ENCODE measurements around the gene CUL1.

CUL1 gene

DNA sequence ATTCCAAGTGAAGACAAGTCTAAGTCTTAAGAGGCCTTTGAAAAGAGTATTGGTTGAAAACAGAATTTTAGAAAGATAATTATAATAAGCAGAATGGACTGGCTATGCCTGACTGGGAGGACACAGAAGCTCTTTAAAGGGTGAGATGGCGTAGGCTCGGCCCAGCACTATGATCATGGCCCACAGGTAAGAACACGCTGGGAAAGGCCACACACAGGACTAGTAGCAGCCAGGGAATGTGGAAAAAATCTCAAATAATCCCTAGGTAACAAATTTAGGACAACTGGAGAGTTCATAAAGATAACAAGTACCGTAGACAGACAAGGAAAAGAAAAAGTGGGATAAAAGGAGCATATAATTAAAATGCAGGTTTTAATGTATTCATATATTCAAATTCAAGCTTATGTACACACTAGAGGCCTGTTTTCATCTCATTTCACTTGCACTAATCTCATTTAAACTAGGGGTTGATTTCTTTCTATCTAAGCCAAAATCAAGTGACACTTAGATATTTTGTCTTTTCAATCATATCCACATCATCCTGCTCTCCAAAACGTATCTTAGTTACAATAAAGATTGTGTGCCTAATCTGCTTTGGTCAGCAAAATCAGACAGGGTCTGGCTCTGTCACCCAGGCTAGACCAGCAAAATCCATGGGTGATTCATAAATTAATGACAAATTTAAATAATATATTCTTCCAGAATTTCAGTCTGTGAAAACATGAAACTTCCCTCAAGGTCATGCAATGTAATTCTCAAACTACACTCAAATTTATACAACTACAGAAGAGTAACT is 132.4 kb downstream of the CUL1 start:
- Histone ChIP-seq H4K20me1 (ENCODE audit: insufficient read depth, low read length) (peaks cover 43% of the 10 kb centered on the region), H2AFZ (ENCODE audit: low read depth, low read length) (no peak overlapping the region), H3K79me2 (ENCODE audit: insufficient read depth, low read length) (peaks cover 83% of the 10 kb centered on the region), H3K4me2 (ENCODE audit: insufficient read depth, low read length) (no peak overlapping the region), H3K4me3 (ENCODE audit: low read depth in 1 of 2, low read length in 2 of 2) (no peak overlapping the region), H3K27me3 (ENCODE audit: insufficient read depth, low read length, poor library complexity) (no peaks in the 10 kb centered on the region), H3K36me3 (ENCODE audit: insufficient read depth, low read length) (peaks cover 87% of the 10 kb centered on the region), H3K9ac (ENCODE audit: low read depth, low read length) (no peak overlapping the region), H3K27ac (ENCODE audit: low read length) (no peak overlapping the region), H3K4me1 (ENCODE audit: insufficient read depth, low read length) (no peaks in the 10 kb centered on the region), H3K9me3 (ENCODE audit: insufficient read depth, low read length, severe bottlenecking) (no peaks in the 10 kb centered on the region)
- ATAC-seq (ENCODE audit: insufficient read depth, low read depth) (no peak), DNase-seq (no peak)
- no peak for TF ChIP-seq CTCF (IDR thresholded peaks at IDR 0.05; ENCODE audit: borderline replicate concordance, extremely low read depth, low read length, poor library complexity, severe bottlenecking)

DNA sequence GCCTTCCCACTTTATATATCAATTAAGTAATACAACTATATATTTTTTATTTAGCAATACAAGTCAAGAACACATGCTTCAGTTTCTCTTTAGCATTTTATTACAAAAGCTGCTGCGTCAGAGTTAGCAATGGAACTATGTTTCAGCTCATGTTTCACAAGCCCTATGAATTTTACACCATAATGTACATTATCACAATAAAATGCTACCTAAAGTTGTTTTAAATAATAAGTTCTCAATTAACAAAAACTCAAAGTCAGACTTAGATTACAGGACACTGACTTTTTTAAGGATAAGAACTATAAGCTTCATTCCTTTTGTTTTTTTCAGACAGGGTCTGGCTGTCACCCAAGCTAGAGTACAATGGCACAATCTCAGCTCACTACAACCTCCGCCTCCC is 133.1 kb downstream of the CUL1 start:
- Histone ChIP-seq H3K9me3 (ENCODE audit: insufficient read depth, low read length, severe bottlenecking) (no peaks in the 10 kb centered on the region), H3K36me3 (ENCODE audit: insufficient read depth, low read length) (peaks cover 86% of the 10 kb centered on the region), H3K79me2 (ENCODE audit: insufficient read depth, low read length) (peaks cover 90% of the 10 kb centered on the region), H3K27ac (ENCODE audit: low read length) (no peak overlapping the region), H2AFZ (ENCODE audit: low read depth, low read length) (no peak overlapping the region), H3K4me1 (ENCODE audit: insufficient read depth, low read length) (no peaks in the 10 kb centered on the region), H4K20me1 (ENCODE audit: insufficient read depth, low read length) (peaks cover 48% of the 10 kb centered on the region), H3K9ac (ENCODE audit: low read depth, low read length) (no peak overlapping the region), H3K4me3 (ENCODE audit: low read depth in 1 of 2, low read length in 2 of 2) (no peak overlapping the region), H3K4me2 (ENCODE audit: insufficient read depth, low read length) (no peak overlapping the region), H3K27me3 (ENCODE audit: insufficient read depth, low read length, poor library complexity) (no peaks in the 10 kb centered on the region)
- no peak for TF ChIP-seq CTCF (IDR thresholded peaks at IDR 0.05; ENCODE audit: borderline replicate concordance, extremely low read depth, low read length, poor library complexity, severe bottlenecking)
- no peak for TF ChIP-seq EZH2 (IDR thresholded peaks at IDR 0.05; ENCODE audit: borderline replicate concordance, low read depth, low read length, severe bottlenecking)
- ATAC-seq (ENCODE audit: insufficient read depth, low read depth) (no peak), DNase-seq (no peak)

DNA sequence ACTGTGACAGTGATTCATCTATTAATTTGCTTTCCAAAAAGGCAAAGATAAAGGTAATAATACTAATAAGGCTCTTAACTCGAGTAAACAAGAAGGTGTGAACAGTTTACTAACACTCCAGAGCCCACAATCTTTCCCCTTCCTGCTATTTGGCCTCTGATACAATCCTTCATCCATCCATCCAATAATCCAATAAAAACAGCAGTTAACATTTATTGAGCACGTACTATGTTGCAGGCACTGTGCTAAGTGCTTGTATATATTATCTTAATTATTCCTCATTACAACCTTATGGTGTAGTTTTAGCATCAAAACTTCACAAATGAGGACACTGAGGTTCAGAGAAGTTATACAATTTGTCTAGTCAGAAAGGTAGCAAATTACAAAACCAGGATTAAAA is 135.9 kb downstream of the CUL1 start:
- Histone ChIP-seq H3K79me2 (ENCODE audit: insufficient read depth, low read length) (peaks cover 97% of the 10 kb centered on the region), H3K36me3 (ENCODE audit: insufficient read depth, low read length) (peaks cover 83% of the 10 kb centered on the region), H2AFZ (ENCODE audit: low read depth, low read length) (no peak overlapping the region), H4K20me1 (ENCODE audit: insufficient read depth, low read length) (peaks cover 69% of the 10 kb centered on the region), H3K4me2 (ENCODE audit: insufficient read depth, low read length) (no peak overlapping the region), H3K4me3 (ENCODE audit: low read depth in 1 of 2, low read length in 2 of 2) (no peak overlapping the region), H3K9me3 (ENCODE audit: insufficient read depth, low read length, severe bottlenecking) (no peaks in the 10 kb centered on the region), H3K4me1 (ENCODE audit: insufficient read depth, low read length) (no peaks in the 10 kb centered on the region), H3K27me3 (ENCODE audit: insufficient read depth, low read length, poor library complexity) (no peaks in the 10 kb centered on the region), H3K9ac (ENCODE audit: low read depth, low read length) (no peak overlapping the region), H3K27ac (ENCODE audit: low read length) (no peak overlapping the region)
- no peak for ATAC-seq (ENCODE audit: insufficient read depth, low read depth)
- no peak for DNase-seq
- TF ChIP-seq EZH2 (IDR thresholded peaks at IDR 0.05; ENCODE audit: borderline replicate concordance, low read depth, low read length, severe bottlenecking) (no peak), CTCF (IDR thresholded peaks at IDR 0.05; ENCODE audit: borderline replicate concordance, extremely low read depth, low read length, poor library complexity, severe bottlenecking) (no peak)

Data from DND-41 (cell line).